Tibial nerve (tissue), 4 donors: Measurements from ENCODE around the gene INPP5A. TPM values are rescaled to one million over a fixed set of nuclear protein-coding genes. Genes with fewer than 3 reads are reported as not detected.

Experiments
- DNase-seq, 2 donors: peaks; one replicate each; pipeline ENCODE4 v3.0.0-alpha.2; 2019; ENCODE audit warnings: low spot score in 2 of 2
- H3K27ac ChIP-seq, 4 donors: fragments of 200-600 bp; sonication (generic) in 3 of 4; one replicate each; pipeline ENCODE4 v1.5.1; 2017 to 2019; ENCODE audit warnings: mild to moderate bottlenecking in 1 of 4
- H3K27me3 ChIP-seq, 2 donors: fragments of 200-600 bp; sonication (generic) in 1 of 2; one replicate each; pipeline versions ENCODE4 v1.5.1 to v1.6.0; 2017 to 2019
- H3K36me3 ChIP-seq, 3 donors: fragments of 200-600 bp; sonication (generic); one replicate each; pipeline ENCODE4 v1.5.1; 2018 to 2019
- H3K4me1 ChIP-seq, 4 donors: fragments of 200-600 bp; sonication (generic) in 3 of 4; one replicate each; pipeline ENCODE4 v1.5.1; 2017 to 2019
- H3K4me3 ChIP-seq, 4 donors: fragments of 200-600 bp; sonication (generic) in 3 of 4; one replicate each; pipeline ENCODE4 v1.5.1; 2017 to 2019; ENCODE audit warnings: mild to moderate bottlenecking in 1 of 4, moderate library complexity in 1 of 4
- H3K9me3 ChIP-seq, 4 donors: fragments of 200-600 bp; sonication (generic) in 3 of 4; one replicate each; pipeline ENCODE4 v1.5.1; 2017 to 2019
- EP300 ChIP-seq, 2 donors: sonication (generic); formaldehyde crosslinking; IDR thresholded peaks; one replicate each; pipeline ENCODE4 v1.6.1; 2017; ENCODE audit warnings: antibody characterized with exemption in 2 of 2, mild to moderate bottlenecking in 1 of 2
- POLR2A ChIP-seq, 2 donors: fragments of 450-650 bp; IDR thresholded peaks; one replicate each; pipeline ENCODE4 v1.6.1; 2017; ENCODE audit warnings: antibody characterized with exemption in 2 of 2, mild to moderate bottlenecking in 2 of 2, moderate library complexity in 2 of 2
- WGBS, 2 donors: methylation state at CpG; one replicate each; pipeline ENCODE4 v1.1.5; 2018; 5-methylcytosine and 5-hydroxymethylcytosine counted together
- total RNA-seq, 4 donors: library from RNA; depleted of rRNA; stranded (reverse); fragments of >200 nt; gene quantifications; one replicate each; pipeline ENCODE4 v1.1.0, GENCODE V29; 2016
- TF ChIP-seq, protein P1 (sequence below), 5 experiments: fragments of 200-600 bp in 3 of 5; fragments of 450-650 bp in 2 of 5; sonication (generic) in 3 of 5; IDR thresholded peaks; one replicate each; pipeline ENCODE4 v1.5.1; 2016 to 2019; ENCODE audit warnings: antibody characterized with exemption in 5 of 5, mild to moderate bottlenecking in 3 of 5, moderate library complexity in 2 of 5

Gene INPP5A
- total RNA-seq, 4 donors from 2014 or later = 73.8 to 101 (median 86.2) TPM

GRCh38 chr10:132524443-132525285 lies 12.9 kb upstream of the INPP5A start:
- Histone ChIP-seq H3K27me3 (no peaks in the 10 kb centered on the region), H3K9me3 (no peaks in the 10 kb centered on the region), H3K4me1 (peaks cover 0 to 29% (median 10%) of the 10 kb centered on the region in 4 donors), H3K36me3 (no peaks in the 10 kb centered on the region), H3K4me3 (no peak overlapping the region), H3K27ac (no peak overlapping the region)
- TF ChIP-seq, protein P1, sequence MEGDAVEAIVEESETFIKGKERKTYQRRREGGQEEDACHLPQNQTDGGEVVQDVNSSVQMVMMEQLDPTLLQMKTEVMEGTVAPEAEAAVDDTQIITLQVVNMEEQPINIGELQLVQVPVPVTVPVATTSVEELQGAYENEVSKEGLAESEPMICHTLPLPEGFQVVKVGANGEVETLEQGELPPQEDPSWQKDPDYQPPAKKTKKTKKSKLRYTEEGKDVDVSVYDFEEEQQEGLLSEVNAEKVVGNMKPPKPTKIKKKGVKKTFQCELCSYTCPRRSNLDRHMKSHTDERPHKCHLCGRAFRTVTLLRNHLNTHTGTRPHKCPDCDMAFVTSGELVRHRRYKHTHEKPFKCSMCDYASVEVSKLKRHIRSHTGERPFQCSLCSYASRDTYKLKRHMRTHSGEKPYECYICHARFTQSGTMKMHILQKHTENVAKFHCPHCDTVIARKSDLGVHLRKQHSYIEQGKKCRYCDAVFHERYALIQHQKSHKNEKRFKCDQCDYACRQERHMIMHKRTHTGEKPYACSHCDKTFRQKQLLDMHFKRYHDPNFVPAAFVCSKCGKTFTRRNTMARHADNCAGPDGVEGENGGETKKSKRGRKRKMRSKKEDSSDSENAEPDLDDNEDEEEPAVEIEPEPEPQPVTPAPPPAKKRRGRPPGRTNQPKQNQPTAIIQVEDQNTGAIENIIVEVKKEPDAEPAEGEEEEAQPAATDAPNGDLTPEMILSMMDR (IDR thresholded peaks at IDR 0.05) = no peak
- no peak for TF ChIP-seq POLR2A (IDR thresholded peaks at IDR 0.05)
- TF ChIP-seq EP300 (IDR thresholded peaks at IDR 0.05) = no peak
- WGBS, 2 donors = 90 to 92% methylated on average over 22 of the region's 23 CpGs
- no peak for DNase-seq

DNA sequence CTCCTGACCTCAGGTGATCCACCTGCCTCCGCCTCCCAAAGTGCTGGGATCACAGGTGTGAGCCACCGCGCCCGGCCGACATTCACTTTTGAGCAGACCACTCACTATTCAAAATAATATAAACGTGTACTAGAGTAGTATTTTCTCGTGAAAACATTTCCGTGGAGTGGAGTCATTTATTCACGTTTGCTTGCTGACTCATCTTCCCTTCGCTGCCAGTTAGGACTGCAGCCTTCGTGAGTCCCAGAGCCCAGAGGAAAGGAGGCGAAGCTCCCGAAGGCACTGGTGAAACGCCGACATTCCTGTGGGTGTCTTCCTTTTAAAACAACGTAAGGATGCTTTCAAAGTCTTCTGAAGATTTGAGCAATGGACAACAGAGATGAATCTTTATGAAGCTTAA lies 10.9 kb upstream of the INPP5A start:
- DNase-seq = no peak
- H3K36me3 ChIP-seq = no peaks in the 10 kb centered on the region
- H3K9me3 ChIP-seq = peaks cover 0 to 10% (median 0%) of the 10 kb centered on the region in 4 donors
- TF ChIP-seq EP300 (IDR thresholded peaks at IDR 0.05) (no peak), POLR2A (IDR thresholded peaks at IDR 0.05) (no peak)
- TF ChIP-seq, protein P1 (IDR thresholded peaks at IDR 0.05) = no peak
- no peak overlapping the region for H3K27ac ChIP-seq
- H3K4me3 ChIP-seq = no peak overlapping the region
- WGBS, 2 donors = 81 to 84% methylated on average over 16 of the region's 16 CpGs
- peaks cover 0 to 9% (median 0%) of the 10 kb centered on the region in 4 donors for H3K4me1 ChIP-seq
- no peaks in the 10 kb centered on the region for H3K27me3 ChIP-seq

- peaks cover 0 to 13% (median 0%) of the 10 kb centered on the region in 4 donors for H3K9me3 ChIP-seq
- no peak overlapping the region for H3K4me3 ChIP-seq
- H3K36me3 ChIP-seq = no peaks in the 10 kb centered on the region
- no peak for TF ChIP-seq EP300 (IDR thresholded peaks at IDR 0.05)
- TF ChIP-seq, protein P1 (IDR thresholded peaks at IDR 0.05) = no peak
- no peak for TF ChIP-seq POLR2A (IDR thresholded peaks at IDR 0.05)
- H3K27me3 ChIP-seq = no peaks in the 10 kb centered on the region
- DNase-seq = no peak
- no peak overlapping the region for H3K27ac ChIP-seq
- peaks cover 0 to 8% (median 0%) of the 10 kb centered on the region in 4 donors for H3K4me1 ChIP-seq
- WGBS, 2 donors = 73 to 75% methylated on average over 21 of the region's 21 CpGs
Observed at GRCh38 chr10:132527339-132528063, 10.1 kb upstream of the INPP5A start.

DNA sequence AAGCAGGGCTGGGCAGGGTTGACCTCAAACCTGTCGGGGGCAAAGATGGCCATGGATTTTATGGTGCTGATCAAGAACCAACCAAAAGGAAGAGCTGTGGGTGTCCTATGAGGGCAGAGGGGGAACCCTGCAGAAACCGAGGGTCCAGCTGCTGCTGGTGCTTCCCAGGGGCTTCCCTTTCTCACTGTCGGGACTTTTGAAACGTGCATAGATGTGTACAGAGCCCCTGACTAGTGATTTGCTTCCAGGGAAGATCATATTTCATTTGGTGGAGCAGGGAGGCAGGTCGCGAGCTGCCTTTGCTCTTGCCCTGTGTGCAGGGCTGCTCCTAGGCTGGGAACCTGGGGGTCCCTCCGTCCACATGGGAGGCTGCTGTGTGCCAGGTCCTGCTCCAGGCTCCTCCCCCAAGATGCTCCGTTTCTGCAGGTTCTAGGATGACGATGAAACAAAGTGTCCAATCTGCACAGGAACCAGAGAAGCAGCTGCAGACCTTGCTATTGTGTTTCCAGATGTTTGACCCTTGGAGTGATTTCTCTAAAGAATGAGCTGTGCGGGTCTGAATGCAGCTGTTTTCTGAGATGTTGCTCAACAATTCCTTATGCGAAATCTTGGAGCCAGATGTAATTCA lies 9.4 kb upstream of the INPP5A start:
- Histone ChIP-seq H3K27ac (no peak overlapping the region), H3K9me3 (peaks cover 0 to 13% (median 0%) of the 10 kb centered on the region in 4 donors), H3K4me1 (peaks cover 0 to 8% (median 0%) of the 10 kb centered on the region in 4 donors), H3K27me3 (no peaks in the 10 kb centered on the region), H3K4me3 (no peak overlapping the region), H3K36me3 (peaks cover 0 to 3% (median 0%) of the 10 kb centered on the region in 3 donors)
- TF ChIP-seq EP300 (IDR thresholded peaks at IDR 0.05) (peak in 1 of 2 donors; percentile 29), POLR2A (IDR thresholded peaks at IDR 0.05) (no peak)
- DNase-seq = no peak
- 44 to 47% methylated on average over 9 to 11 of the region's 11 CpGs for WGBS, 2 donors

GRCh38 chr10:132532179-132532578 lies 5.4 kb upstream of the INPP5A start:
- Histone ChIP-seq H3K9me3 (peaks cover 0 to 13% (median 0%) of the 10 kb centered on the region in 4 donors), H3K4me1 (peaks cover 0 to 33% (median 9%) of the 10 kb centered on the region in 4 donors), H3K27me3 (no peaks in the 10 kb centered on the region), H3K27ac (no peak overlapping the region), H3K36me3 (peaks cover 0 to 3% (median 0%) of the 10 kb centered on the region in 3 donors), H3K4me3 (no peak overlapping the region)
- WGBS, 2 donors = 93 to 94% methylated on average over 6 of the region's 6 CpGs
- no peak for TF ChIP-seq EP300 (IDR thresholded peaks at IDR 0.05)
- TF ChIP-seq POLR2A (IDR thresholded peaks at IDR 0.05) = no peak
- TF ChIP-seq, protein P1 (IDR thresholded peaks at IDR 0.05) = no peak
- peak in 1 of 2 donors; percentile 6 for DNase-seq
